ENCODE data around the gene RAD51B.

- no peak for TF ChIP-seq CTCF (conservative IDR thresholded peaks at IDR 0.05)
- TF ChIP-seq ZFX (IDR thresholded peaks at IDR 0.05), result no peak
Observed at GRCh38 chr14:68643673-68644072, 824.1 kb downstream of the RAD51B start.

All from C4-2B (cell line).